BLaER1 treated with 17β-estradiol and CSF1 and Interleukin-3, amounts not matched to agents 10 nM and 100 nM (cell line): ENCODE measurements around the gene OSBPL8.
"Not testable (repeated sequence)": the region's sequence is repeated elsewhere in the genome, so short reads cannot be mapped to it uniquely, and the experiment has no call there.

ENCODE experiments used
- H3K27ac ChIP-seq, 11 experiments: shearing (Covaris generic); formaldehyde crosslinking; 2 replicates each; pipeline ENCODE4 v1.8.1; 2022
- H3K27me3 ChIP-seq, 11 experiments: shearing (Covaris generic); formaldehyde crosslinking; 2 replicates each; pipeline ENCODE4 v1.8.1; 2022
- H3K36me3 ChIP-seq, 11 experiments: shearing (Covaris generic); formaldehyde crosslinking; 2 replicates each; pipeline ENCODE4 v1.8.1; 2022
- H3K4me1 ChIP-seq, 10 experiments: shearing (Covaris generic); formaldehyde crosslinking; 2 replicates each; pipeline ENCODE4 v1.8.1; 2022
- H3K4me2 ChIP-seq, 11 experiments: shearing (Covaris generic); formaldehyde crosslinking; 2 replicates each; pipeline ENCODE4 v1.8.1; 2022
- H3K4me3 ChIP-seq, 10 experiments: shearing (Covaris generic); formaldehyde crosslinking; 2 replicates each; pipeline ENCODE4 v1.8.1; 2022
- H3K9ac ChIP-seq, 11 experiments: shearing (Covaris generic); formaldehyde crosslinking; 2 replicates each; pipeline ENCODE4 v1.8.1; 2022
- H3K9me3 ChIP-seq, 11 experiments: shearing (Covaris generic); formaldehyde crosslinking; replicated peaks in 1 of 11; 2 replicates each; pipeline ENCODE4 v1.8.1; 2022
- H4K20me1 ChIP-seq, 11 experiments: shearing (Covaris generic); formaldehyde crosslinking; 2 replicates each; pipeline ENCODE4 v1.8.1; 2022
- Cebpa-rat ChIP-seq, 11 experiments: shearing (Covaris generic); IDR thresholded peaks; 2 replicates each; pipeline ENCODE4 v1.8.1; 2022

OSBPL8 gene

DNA sequence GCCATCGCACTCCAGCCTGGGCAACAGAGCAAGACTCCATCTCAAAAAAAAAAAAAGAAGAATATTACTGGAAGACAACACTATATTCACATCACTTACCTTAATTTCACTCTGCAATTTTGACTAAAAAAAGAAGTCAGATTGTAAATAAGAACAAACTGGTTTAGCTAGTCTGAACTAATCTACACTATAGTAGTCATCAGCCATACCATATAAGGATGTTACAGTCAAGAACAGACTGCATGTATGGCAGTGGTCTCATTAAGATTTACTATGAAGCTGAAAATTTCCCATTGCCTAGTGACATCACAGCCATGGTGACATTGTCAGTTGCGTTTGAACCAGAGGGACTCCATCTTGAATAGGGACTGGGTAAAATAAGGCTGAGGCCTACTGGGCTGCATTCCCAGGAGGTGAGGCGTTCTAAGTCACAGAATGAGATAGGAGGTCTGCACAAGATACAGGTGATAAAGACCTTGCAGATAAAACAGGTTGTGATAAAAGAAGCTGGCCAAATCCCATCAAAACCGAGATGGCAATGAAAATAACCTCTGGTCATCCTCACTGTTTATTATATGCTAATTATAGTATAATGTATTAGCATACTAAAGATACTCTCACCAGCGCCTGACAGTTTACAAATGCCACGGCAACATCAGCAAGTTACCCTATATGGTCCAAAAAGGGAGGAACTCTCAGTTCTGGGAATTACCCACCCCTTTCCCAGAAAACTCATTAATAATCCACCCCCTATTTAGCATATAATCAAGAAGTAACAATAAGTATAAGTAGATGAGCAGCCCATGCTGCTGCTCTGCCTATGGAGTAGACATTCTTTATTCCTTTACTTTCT is 51.2 kb downstream of the OSBPL8 start:
- Histone ChIP-seq H3K4me2 (no peak overlapping the region), H3K9me3 (peaks cover 18 to 48% (median 32%) of the 10 kb centered on the region in 11 experiments), H3K4me3 (no peak overlapping the region), H3K4me1 (peaks cover 0 to 31% (median 13%) of the 10 kb centered on the region in 10 experiments; a peak in 13 of 20 replicates), H3K9ac (no peak overlapping the region), H4K20me1 (peaks cover 0 to 68% (median 0%) of the 10 kb centered on the region in 11 experiments; a peak in 7 of 22 replicates), H3K27ac (no peak overlapping the region), H3K36me3 (peaks cover 3 to 44% (median 13%) of the 10 kb centered on the region in 11 experiments; a peak in 11 of 22 replicates), H3K27me3 (no peaks in the 10 kb centered on the region)
- TF ChIP-seq Cebpa-rat (IDR thresholded peaks at IDR 0.05), result no peak

DNA sequence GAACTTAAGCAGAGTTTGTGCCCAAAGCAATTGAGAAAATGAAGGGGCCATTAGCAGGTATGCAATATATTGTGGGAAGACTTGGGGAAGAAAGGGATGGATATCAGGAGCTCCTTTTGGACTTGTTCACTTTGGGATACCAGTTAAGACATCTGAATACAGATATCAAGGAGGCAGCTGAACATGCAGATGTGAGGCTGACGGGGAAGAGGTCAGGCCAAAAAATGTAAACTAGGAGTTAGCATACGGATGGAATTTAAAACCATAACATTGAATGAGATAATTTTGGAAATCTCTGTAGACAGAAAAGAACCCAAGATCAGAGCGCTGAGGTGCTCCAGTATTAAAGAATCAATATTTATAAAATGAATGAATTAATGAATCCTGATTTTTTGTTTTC is 53.4 kb downstream of the OSBPL8 start:
- TF ChIP-seq Cebpa-rat (IDR thresholded peaks at IDR 0.05), result no peak
- peaks cover 0 to 23% (median 8%) of the 10 kb centered on the region in 10 experiments; a peak in 12 of 20 replicates for H3K4me1 ChIP-seq
- peaks cover 0 to 66% (median 17%) of the 10 kb centered on the region in 11 experiments; a peak in 13 of 22 replicates for H3K36me3 ChIP-seq
- no peak overlapping the region for H3K9ac ChIP-seq
- no peak overlapping the region for H3K27ac ChIP-seq
- peaks cover 0 to 84% (median 0%) of the 10 kb centered on the region in 11 experiments; a peak in 7 of 22 replicates for H4K20me1 ChIP-seq
- H3K4me2 ChIP-seq, result no peak overlapping the region
- H3K27me3 ChIP-seq, result no peaks in the 10 kb centered on the region
- H3K9me3 ChIP-seq, result peaks cover 4 to 31% (median 21%) of the 10 kb centered on the region in 11 experiments; a peak in 16 of 22 replicates
- H3K4me3 ChIP-seq, result no peak overlapping the region

DNA sequence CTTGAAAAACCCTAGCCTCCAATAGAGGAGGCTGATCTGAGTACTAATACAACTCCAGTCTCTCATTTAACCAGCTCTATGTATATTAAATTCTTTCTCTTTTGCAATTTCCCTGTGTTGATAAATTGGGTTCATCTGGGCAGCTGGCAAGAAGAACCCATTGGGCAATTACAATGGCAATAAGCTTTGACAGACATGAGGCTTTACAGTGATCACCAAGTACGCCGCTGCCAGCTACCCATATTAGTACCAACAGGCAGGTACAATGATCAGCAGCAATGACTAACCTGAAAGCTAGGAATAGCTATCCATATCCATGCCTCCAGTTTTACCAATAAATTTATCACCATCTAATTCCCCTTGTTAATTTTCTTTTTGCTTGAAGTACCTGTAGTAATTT is 54.5 kb downstream of the OSBPL8 start:
- Histone ChIP-seq H3K4me3 (no peak overlapping the region), H3K9me3 (peaks cover 4 to 31% (median 20%) of the 10 kb centered on the region in 11 experiments; a peak in 16 of 22 replicates), H3K4me1 (peaks cover 0 to 13% (median 0%) of the 10 kb centered on the region in 10 experiments; a peak in 5 of 20 replicates), H3K27ac (no peak overlapping the region), H3K4me2 (peak overlapping the region in 2 of 11 experiments; percentile 44 to 60; a peak in 4 of 22 replicates), H4K20me1 (peaks cover 0 to 85% (median 0%) of the 10 kb centered on the region in 11 experiments; a peak in 7 of 22 replicates), H3K27me3 (no peaks in the 10 kb centered on the region), H3K9ac (no peak overlapping the region), H3K36me3 (peaks cover 0 to 69% (median 17%) of the 10 kb centered on the region in 11 experiments; a peak in 13 of 22 replicates)
- no peak for TF ChIP-seq Cebpa-rat (IDR thresholded peaks at IDR 0.05)

DNA sequence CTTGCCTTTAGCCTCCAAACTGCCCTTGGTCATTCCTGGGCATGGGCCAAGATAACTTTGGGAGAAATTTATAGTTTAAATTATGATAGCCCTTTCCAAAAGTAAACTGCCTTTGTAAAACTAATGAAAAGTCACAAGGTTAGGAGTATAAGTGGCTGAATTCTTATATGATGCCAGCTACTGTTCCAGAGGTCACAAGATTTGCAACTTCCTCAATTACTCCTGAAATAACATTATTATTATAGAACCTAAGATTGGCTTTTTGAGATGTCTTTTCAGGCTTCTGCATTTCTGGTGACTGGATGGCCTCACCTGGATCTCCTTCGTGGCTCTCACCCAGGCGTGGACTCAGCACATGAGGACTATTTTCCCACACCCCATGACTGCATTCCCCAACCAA is 55.0 kb downstream of the OSBPL8 start:
- Histone ChIP-seq H3K9ac (no peak overlapping the region), H4K20me1 (peaks cover 0 to 85% (median 0%) of the 10 kb centered on the region in 11 experiments; a peak in 7 of 22 replicates), H3K4me1 (peaks cover 0 to 13% (median 0%) of the 10 kb centered on the region in 10 experiments; a peak in 4 of 20 replicates), H3K9me3 (peaks cover 4 to 31% (median 19%) of the 10 kb centered on the region in 11 experiments; a peak in 16 of 22 replicates), H3K4me2 (peak overlapping the region in 2 of 11 experiments; percentile 44 to 60; a peak in 4 of 22 replicates), H3K4me3 (no peak overlapping the region), H3K36me3 (peaks cover 0 to 73% (median 17%) of the 10 kb centered on the region in 11 experiments; a peak in 13 of 22 replicates), H3K27ac (no peak overlapping the region), H3K27me3 (no peaks in the 10 kb centered on the region)
- no peak for TF ChIP-seq Cebpa-rat (IDR thresholded peaks at IDR 0.05)

DNA sequence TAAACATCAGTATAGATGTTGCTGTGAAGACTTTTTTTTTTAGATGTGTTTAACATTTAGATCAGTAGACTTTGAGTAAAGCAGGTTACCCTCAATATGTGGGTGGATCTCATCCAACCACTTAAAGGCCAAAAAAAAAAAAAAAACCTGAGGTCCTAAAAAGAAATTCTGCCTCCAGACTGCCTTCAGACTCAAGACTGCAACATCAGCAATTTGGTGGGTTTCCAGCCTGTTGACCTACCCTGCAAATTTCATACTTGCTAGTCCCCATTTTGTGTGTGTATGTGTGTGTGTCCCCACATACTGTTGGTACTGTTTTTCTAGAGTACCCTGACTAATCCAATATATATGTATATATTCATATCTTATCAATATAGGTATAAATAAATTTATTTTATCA is 55.6 kb downstream of the OSBPL8 start:
- peaks cover 0 to 74% (median 17%) of the 10 kb centered on the region in 11 experiments; a peak in 13 of 22 replicates for H3K36me3 ChIP-seq
- H3K4me2 ChIP-seq, result no peak overlapping the region
- peaks cover 0 to 13% (median 0%) of the 10 kb centered on the region in 10 experiments; a peak in 4 of 20 replicates for H3K4me1 ChIP-seq
- H3K9me3 ChIP-seq, result peaks cover 4 to 30% (median 19%) of the 10 kb centered on the region in 11 experiments; a peak in 16 of 22 replicates
- no peak for TF ChIP-seq Cebpa-rat (IDR thresholded peaks at IDR 0.05)
- H3K27ac ChIP-seq, result no peak overlapping the region
- no peak overlapping the region for H3K4me3 ChIP-seq
- no peak overlapping the region for H3K9ac ChIP-seq
- peaks cover 0 to 85% (median 0%) of the 10 kb centered on the region in 11 experiments; a peak in 7 of 22 replicates for H4K20me1 ChIP-seq
- H3K27me3 ChIP-seq, result no peaks in the 10 kb centered on the region

DNA sequence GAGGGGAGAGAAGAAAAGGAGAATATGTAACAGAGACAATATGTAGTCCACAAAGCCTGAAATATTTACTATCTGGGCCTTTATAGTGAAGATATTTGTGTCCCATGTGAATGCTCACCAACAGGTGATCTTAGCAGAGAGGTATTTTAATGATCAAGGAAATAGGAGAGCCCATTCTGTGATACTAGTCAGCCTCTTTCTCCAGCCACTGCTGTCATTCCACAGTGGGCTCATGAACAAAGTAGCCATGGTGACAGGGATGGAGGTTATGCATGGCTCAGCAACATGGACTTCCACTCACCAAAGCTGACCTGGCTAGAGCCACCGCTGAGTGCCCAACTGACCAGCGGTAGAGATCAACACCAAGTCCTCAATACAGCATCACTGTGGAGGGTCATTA is 58.2 kb downstream of the OSBPL8 start:
- Histone ChIP-seq H3K27ac (no peak overlapping the region), H3K9ac (no peak overlapping the region), H3K4me1 (peaks cover 0 to 14% (median 0%) of the 10 kb centered on the region in 10 experiments; a peak in 4 of 20 replicates), H3K36me3 (peaks cover 0 to 70% (median 17%) of the 10 kb centered on the region in 11 experiments; a peak in 13 of 22 replicates), H3K4me2 (no peak overlapping the region), H3K27me3 (no peaks in the 10 kb centered on the region), H3K9me3 (peaks cover 4 to 25% (median 14%) of the 10 kb centered on the region in 11 experiments; a peak in 16 of 22 replicates), H4K20me1 (peaks cover 0 to 86% (median 0%) of the 10 kb centered on the region in 11 experiments; a peak in 7 of 22 replicates), H3K4me3 (no peak overlapping the region)
- TF ChIP-seq Cebpa-rat (IDR thresholded peaks at IDR 0.05), result no peak

DNA sequence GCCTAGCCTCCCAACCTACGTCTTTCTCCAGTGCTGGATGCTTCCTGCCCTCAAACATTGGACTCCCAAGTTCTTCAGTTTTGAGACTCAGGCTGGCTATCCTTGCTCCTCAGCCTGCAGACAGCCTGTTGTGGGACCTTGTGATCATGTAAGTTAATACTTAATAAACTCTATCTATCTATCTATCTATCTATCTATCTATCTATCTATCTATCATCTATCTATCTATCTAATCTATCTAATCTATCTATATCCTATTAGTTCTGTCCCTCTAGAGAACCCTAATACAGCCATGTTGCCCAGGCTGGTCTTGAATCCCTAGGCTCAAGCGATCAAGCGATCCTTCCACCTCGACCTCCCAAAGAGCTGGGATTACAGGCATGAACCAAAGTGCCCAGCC is 60.4 kb downstream of the OSBPL8 start:
- peaks cover 11 to 25% (median 22%) of the 10 kb centered on the region in 11 experiments; a peak in 19 of 22 replicates for H3K9me3 ChIP-seq
- H3K9ac ChIP-seq, H3K4me1 ChIP-seq, H3K27me3 ChIP-seq, H3K4me2 ChIP-seq, H3K4me3 ChIP-seq, H3K27ac ChIP-seq: not testable (repeated sequence)
- peaks cover 0 to 86% (median 0%) of the 10 kb centered on the region in 11 experiments; a peak in 5 of 22 replicates for H4K20me1 ChIP-seq
- H3K36me3 ChIP-seq, result peaks cover 0 to 74% (median 14%) of the 10 kb centered on the region in 11 experiments; a peak in 12 of 22 replicates

DNA sequence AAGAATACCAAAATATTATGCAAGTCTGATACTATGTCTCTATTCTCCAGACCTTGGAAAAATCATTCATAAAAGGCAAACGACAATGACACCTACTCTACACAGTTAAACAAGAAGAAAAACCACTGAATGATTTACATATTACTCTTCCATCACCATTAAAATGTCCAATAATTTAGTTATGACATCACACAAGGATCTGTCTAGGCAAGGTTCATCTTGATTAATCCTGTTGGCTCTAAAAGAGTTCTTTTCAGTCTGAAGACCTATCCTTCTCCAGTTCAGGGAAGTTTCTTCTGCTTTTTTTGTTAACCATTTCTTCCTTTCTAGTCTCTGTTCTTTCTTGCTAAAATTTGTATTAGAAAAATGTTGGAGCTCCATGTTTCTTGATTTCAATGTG is 64.0 kb downstream of the OSBPL8 start:
- Histone ChIP-seq H3K27me3 (no peaks in the 10 kb centered on the region), H3K36me3 (peaks cover 5 to 78% (median 9%) of the 10 kb centered on the region in 11 experiments; a peak in 18 of 22 replicates), H3K27ac (no peak overlapping the region), H4K20me1 (peaks cover 0 to 89% (median 0%) of the 10 kb centered on the region in 11 experiments; a peak in 5 of 22 replicates), H3K4me1 (peaks cover 0 to 7% (median 0%) of the 10 kb centered on the region in 10 experiments; a peak in 1 of 20 replicates), H3K4me3 (no peak overlapping the region), H3K4me2 (no peak overlapping the region), H3K9me3 (peaks cover 25 to 42% (median 34%) of the 10 kb centered on the region in 11 experiments), H3K9ac (no peak overlapping the region)
- TF ChIP-seq Cebpa-rat (IDR thresholded peaks at IDR 0.05), result no peak
